NOMO-1 treated with DMSO at 0.1 percent for 48 hours (cell line): ENCODE measurements around the gene APBA1.
"Not testable (repeated sequence)": the region's sequence is repeated elsewhere in the genome, so short reads cannot be mapped to it uniquely, and the experiment has no call there.

Experiments used
- DNase-seq: peaks from one replicate; lab custom pipeline; 2025; ENCODE audit not compliant: unreplicated experiment; lab: John Stamatoyannopoulos, UW

APBA1 gene

GRCh38 chr9:69452110-69452782, 219.9 kb downstream of the APBA1 start:
- no peak for DNase-seq

GRCh38 chr9:69446496-69446895, 225.7 kb downstream of the APBA1 start:
- no peak for DNase-seq

- DNase-seq = no peak
Measured at GRCh38 chr9:69445251-69445650, 226.9 kb downstream of the APBA1 start.

DNA sequence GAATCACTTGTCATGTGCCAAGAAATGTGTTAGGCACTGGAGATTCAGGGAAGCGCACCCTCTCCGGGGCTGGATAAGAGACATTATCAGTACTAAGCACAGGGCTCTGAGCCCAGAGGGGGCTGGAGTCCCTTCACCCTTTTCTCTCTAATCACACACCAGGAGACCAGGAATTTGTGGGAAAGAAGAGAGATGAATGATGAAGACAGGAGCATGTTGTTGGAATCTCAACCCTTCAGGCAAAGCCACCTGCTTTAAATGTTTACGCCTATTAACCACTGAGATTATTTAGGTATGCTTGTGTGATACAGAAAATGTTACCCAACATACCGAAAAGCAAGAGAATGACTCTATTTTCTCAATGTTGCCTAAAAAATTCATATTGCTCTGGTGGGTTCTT, 227.4 kb downstream of the APBA1 start:
- DNase-seq = no peak

DNA sequence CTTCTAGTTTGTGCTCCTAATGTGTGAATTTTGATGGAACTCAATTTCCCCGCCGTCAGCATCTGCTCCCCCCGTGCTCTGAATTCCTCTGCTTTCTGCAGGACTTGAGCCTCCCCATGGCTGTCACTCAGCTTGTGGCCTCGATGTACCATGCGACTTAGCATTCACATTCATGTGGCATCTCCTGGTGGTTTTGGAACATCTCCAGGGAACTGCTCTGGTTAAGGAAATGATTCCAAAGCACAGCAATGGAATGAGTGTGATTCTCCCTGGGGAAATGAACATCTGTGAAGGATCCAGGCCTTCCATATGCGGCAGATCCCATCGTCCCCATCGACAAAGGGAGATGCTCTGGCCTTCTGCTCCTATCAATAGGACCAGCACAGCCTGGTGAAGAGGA, 228.2 kb downstream of the APBA1 start:
- no peak for DNase-seq

DNA sequence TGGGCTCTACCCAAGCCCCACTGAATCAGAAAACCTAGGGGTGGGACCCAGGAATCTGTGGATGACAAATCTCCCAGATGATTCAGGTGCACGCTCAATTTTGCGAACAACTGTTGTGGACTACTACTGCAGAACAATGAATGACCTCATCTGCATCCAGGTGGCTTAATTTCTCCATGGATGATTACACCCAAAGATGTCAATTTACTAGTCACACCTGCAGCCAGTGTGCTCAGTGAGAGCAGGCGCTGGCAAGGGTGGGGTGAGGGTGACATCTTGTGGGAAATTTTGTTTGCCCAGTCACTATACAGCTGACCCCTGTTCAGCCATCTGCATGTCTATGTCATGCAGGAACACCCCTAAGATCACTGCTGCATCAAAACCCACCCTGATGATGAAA, 229.0 kb downstream of the APBA1 start:
- no peak for DNase-seq

DNA sequence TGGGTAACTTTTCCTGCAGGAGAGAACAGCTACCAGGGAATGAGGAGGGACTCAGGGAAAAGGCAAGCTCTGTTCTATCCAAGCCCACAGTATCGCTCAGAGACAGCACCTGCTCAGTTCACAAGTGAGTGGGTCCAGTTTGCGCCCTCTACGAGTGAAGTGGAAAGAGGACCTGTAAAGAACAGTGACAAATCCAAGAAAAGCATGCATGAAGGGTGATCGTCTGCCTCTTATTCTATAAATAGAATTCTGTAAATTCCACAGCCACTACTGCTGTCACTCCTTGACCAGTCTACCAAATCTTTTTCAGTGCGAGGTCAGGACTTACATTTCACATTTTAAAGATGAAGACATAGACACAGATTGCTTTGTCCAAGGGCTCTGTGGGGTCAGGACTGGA, 229.7 kb downstream of the APBA1 start:
- no peak for DNase-seq

GRCh38 chr9:69440254-69440955, 231.8 kb downstream of the APBA1 start:
- DNase-seq = not testable (repeated sequence)

DNA sequence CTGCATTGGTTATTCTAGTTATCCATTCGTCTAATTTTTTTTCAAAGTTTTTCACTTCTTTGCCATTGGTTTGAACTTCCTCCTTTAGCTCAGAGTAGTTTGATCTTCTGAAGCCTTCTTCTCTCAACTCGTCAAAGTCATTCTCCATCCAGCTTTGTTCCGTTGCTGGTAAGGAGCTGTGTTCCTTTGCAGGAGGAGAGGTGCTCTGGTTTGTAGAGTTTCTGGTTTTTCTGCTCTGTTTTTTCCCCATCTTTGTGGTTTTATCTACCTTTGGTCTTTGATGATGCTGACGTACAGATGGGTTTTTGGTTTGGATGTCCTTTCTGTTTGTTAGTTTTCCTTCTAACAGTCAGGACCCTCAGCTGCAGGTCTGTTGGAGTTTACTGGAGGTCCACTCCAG, 232.5 kb downstream of the APBA1 start:
- DNase-seq = not testable (repeated sequence)

DNA sequence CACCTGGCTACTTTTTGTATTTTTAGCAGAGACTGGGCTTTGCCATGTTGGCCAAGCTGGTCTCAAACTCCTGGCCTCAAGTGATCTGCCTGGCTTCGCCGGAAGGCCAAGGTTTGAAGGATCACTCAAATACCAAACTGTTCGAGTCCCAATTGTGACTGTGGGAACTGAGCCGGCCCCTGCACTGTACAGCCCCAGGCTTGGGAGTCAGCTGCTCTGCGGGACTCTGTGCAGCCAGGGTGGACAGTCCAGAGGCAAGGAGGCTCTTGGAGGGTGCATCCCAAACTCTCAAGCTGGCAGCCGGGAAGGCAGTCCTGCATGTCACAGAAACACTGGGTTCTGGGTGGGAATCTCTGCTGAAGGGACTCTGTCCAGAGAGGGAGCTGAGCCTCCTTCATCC, 238.2 kb downstream of the APBA1 start:
- DNase-seq = no peak

DNA sequence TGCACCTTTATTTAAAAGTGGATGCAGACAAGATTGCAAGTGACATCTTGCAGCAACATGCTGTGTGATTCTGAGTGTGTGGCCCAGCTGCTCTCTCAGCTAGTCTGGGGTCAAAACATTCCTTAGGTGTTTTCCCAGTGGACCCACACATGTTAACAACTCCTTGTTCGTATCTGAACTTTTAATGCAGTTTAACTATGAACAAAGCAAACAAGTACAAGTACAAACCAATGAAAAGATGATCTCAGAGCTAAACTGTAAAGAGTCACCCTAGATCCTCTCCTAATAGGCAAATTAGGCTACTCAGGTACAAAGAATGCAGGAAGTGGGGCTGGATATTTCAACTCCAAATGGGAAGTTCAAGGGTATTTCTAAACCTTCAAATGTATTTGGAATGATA, 238.8 kb downstream of the APBA1 start:
- DNase-seq = no peak

DNA sequence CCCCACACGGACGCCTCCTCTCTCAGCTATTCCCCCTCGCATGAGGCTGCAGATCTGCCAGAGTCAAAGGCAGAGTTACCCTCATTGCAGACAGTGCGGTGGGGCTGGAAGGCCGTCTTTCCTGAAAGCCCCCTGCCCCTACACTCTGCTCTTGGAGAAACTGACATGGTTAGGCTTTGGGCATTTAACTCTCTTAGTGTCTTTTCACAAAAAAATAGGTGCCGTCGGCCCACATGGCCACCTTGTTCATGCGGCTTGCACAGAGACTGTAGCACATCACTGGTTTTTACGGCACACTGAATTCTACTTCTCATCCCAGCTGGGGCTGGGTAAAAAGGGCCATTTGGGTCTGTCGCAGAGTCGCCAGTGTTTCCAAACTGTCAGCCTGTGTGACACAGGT, 239.5 kb downstream of the APBA1 start:
- no peak for DNase-seq

DNA sequence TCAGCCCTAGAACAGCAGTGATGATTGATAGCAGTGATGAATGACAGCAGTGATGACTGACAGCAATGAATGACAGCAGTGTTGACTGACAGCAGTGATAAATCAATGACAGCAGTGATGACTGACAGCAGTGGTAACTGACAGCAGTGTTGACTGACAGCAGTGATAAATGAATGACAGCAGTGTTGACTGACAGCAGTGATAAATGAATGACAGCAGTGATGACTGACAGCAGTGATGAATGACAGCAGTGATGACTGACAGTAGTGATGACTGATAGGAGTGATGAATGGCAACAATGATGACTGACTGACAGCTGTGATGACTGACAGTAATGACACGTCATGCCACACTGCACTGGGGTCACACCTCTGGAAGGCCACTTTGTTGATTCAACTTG, 240.4 kb downstream of the APBA1 start:
- DNase-seq = no peak

- no peak for DNase-seq
Measured at GRCh38 chr9:69431203-69431602, 241.0 kb downstream of the APBA1 start.

DNA sequence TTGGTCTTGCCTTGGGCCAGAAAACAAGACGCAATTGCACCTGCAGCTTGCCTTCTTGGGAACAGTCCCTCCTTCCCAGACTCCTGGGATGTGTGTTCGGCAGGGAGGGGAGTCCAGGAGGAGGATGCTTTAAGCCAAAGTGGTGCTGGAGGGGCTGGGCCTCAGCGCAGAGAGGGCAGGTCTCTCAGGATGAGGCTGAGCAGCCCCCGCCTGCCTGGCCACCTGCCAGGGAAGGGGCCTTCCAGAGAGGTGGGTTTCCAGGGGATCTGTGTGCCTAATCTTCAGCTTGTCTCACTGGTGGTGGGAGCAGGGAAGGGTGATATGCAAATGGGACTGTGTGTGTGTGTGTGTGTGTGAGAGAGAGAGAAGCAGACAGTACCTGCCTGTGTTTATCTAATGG, 242.0 kb downstream of the APBA1 start:
- no peak for DNase-seq

GRCh38 chr9:69429281-69429680, 242.9 kb downstream of the APBA1 start:
- DNase-seq = no peak

DNA sequence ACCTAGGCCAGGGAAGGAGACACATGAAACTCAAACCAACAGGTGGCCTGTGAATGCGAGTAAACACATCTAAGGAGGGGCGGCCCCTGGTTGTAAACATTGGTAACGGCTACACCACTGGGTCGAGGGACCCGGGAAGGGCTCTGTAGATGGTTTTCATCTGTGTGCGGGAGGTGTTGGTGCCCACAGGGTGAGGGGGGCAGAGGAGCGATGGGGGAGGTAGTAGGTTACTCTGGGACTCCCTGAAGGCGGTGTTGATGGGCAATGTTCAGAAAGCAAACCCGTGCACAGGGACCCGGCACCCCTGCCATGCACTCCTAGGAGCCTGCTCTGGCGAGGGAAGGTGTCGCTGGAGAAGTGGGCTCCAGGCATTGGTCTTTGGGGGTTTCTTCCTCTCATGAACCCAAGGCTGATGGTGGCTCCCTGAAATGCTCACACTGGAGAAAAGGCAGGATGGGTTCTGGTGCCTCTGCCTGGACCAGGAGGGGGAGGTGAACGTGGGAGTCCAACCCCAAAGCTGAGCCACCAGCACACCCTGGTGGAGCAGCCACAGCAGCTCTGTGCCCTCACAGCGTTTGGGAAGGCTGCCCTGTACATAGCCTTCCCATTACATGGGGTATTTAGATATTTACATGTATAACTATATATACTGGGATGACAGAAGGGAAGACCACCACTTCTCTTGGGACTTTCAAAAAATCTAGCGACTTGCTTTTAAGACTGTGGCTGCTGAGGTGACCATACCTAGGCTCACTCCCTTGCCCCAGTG, 244.0 kb downstream of the APBA1 start:
- no peak for DNase-seq

GRCh38 chr9:69427286-69427685, 244.9 kb downstream of the APBA1 start:
- no peak for DNase-seq

- no peak for DNase-seq
Measured at GRCh38 chr9:69425136-69425801, 246.9 kb downstream of the APBA1 start.

DNA sequence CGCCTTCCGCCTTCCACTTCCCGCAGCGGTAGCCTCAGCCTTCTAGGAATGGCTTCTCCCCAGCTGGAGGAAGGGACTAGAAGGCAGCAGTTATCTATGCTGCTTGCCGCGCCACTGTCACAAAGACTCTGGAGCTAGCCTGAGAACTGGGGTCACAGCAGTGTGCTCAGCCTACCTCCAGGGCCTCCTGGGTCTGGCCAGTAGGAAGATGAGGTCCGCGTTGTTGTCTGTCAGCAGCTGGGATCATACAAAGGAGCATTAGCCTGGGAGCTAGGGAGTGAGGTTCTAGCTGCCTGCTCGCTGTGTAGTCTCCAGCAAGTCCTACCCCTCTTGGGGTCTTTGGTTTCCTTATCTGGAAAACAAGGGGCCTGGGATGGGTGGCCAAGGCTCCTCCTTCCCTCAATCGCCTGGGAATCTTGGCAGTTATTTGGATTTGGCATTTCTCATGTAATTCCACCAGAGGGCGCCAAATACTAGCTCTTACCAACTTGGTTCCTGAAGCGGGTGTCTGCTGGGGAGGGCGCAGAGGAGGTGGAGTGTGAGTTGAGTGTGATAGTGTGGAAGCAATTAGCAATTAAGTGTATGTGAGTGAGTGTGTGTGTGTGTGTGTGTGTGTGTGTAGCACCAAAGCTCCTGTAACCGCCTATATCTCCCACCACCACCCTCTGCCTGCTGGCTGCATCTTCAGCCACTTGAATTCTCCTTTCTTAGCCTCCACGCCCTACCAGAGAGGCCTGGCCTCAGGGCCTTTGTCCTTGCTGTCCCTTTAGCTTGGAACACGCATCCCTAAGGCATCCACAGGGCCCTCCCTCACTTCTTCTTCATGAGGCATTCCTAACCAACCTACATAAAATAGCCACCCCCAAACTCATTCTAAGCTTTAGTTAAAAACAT, 250.0 kb downstream of the APBA1 start:
- DNase-seq = peak; percentile 4
